Endothelial cell of umbilical vein (primary cell): ENCODE measurements around the gene UPF1.
A peak's percentile ranks its signal among the peaks of the same experiment; 100 is the strongest.

Experiments
- POLR2A ChIP-seq: IDR thresholded peaks from 2 replicates; pipeline ENCODE4 v1.6.1; 2012; ENCODE audit warnings: low read depth, mild to moderate bottlenecking, control low read depth, low read length
- TF ChIP-seq, protein P1 (sequence below), 2 donors: IDR thresholded peaks; 1 replicate in 1 of 2; 2 replicates in 1 of 2; pipeline ENCODE4 v1.5.1; 2011; ENCODE audit warnings: low read length in 2 of 2, mild to moderate bottlenecking in 2 of 2, moderate library complexity in 2 of 2, control low read depth in 1 of 2, inconsistent platforms in 1 of 2, low read depth in 1 of 2; ENCODE audit not compliant: insufficient read depth in 1 of 2; ENCODE audit errors: extremely low read depth in 1 of 2

DNA sequence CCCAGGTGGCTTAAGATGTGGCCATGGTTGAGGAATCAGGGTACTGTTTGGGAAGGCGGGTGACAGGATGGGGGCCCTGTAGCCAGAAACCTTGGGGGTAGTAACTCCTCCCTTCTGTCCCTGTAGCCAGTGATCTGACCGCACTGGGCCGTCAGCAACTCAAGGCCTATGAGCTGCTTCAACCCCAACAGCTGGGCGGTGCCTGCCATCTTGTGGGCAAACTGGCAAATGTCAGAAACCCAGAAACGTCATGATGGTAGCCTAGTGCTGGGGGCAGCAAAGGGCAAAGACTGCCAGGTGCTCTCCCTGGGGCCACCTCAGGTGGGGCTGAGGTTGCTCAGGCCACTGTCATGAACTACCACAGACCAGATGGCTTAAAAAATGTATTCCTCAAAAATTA is 83.9 kb downstream of the UPF1 start:
- TF ChIP-seq, protein P1, sequence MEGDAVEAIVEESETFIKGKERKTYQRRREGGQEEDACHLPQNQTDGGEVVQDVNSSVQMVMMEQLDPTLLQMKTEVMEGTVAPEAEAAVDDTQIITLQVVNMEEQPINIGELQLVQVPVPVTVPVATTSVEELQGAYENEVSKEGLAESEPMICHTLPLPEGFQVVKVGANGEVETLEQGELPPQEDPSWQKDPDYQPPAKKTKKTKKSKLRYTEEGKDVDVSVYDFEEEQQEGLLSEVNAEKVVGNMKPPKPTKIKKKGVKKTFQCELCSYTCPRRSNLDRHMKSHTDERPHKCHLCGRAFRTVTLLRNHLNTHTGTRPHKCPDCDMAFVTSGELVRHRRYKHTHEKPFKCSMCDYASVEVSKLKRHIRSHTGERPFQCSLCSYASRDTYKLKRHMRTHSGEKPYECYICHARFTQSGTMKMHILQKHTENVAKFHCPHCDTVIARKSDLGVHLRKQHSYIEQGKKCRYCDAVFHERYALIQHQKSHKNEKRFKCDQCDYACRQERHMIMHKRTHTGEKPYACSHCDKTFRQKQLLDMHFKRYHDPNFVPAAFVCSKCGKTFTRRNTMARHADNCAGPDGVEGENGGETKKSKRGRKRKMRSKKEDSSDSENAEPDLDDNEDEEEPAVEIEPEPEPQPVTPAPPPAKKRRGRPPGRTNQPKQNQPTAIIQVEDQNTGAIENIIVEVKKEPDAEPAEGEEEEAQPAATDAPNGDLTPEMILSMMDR (IDR thresholded peaks at IDR 0.05; ENCODE audit: extremely low read depth in 1 of 2, insufficient read depth in 1 of 2, low read depth in 1 of 2, low read length in 2 of 2): peak; percentile 42 to 60
- TF ChIP-seq POLR2A: no peak
